Measurements from ENCODE around the gene TSPAN3. TPM values are rescaled to one million over a fixed set of nuclear protein-coding genes. Genes with fewer than 3 reads are reported as not detected.

Gene TSPAN3
- total RNA-seq, 1 experiment from 2014 or later, result 237 TPM

- H3K4me1 Mint-ChIP-seq (ENCODE audit: low read depth, unreplicated experiment), result peaks cover 13% of the 10 kb centered on the region
- no peaks in the 10 kb centered on the region for H3K27me3 Mint-ChIP-seq (ENCODE audit: insufficient read depth, unreplicated experiment)
- no peak overlapping the region for H3K4me3 Mint-ChIP-seq (ENCODE audit: unreplicated experiment)
- ChIA-PET POLR2A (no interaction called here), CTCF (no interaction called here)
- BruUV-seq (replicated peaks), result no TSS peak
- Histone ChIP-seq H3K27me3 (replicated peaks; ENCODE audit: control insufficient read depth, insufficient read depth, low read length) (no peaks in the 10 kb centered on the region), H3K4me3 (ENCODE audit: low read depth, low read length) (no peak overlapping the region), H3K9me3 (no peaks in the 10 kb centered on the region), H3K36me3 (ENCODE audit: control insufficient read depth, insufficient read depth, low read length) (no peaks in the 10 kb centered on the region), H3K4me1 (no peaks in the 10 kb centered on the region)
- H3K27ac Mint-ChIP-seq (ENCODE audit: unreplicated experiment), result no peak overlapping the region
- no peaks in the 10 kb centered on the region for H3K9me3 Mint-ChIP-seq (ENCODE audit: unreplicated experiment)
- intact Hi-C loops (cut with micrococcal nuclease; ENCODE audit: unreplicated experiment), result no loop called here
- peaks cover 9% of the 10 kb centered on the region for H3K36me3 Mint-ChIP-seq (ENCODE audit: insufficient read depth, unreplicated experiment)
- TF ChIP-seq CTCF (IDR thresholded peaks at IDR 0.05; ENCODE audit: insufficient read depth in 1 of 2, low read depth in 1 of 2, low read length in 1 of 2, severe bottlenecking in 1 of 2, unreplicated experiment in 1 of 2), result no peak
- no peak for DNase-seq
These were observed 40.9 kb upstream of the TSPAN3 start for GRCh38 chr15:77111789-77112188.

GRCh38 chr15:77107531-77108355 lies 36.8 kb upstream of the TSPAN3 start:
- POLR2A ChIA-PET, result no interaction called here

More at GRCh38 chr15:77107531-77108355, 36.8 kb upstream of the TSPAN3 start:
- BruUV-seq (replicated peaks), result no TSS peak
- Histone ChIP-seq H3K4me1 (peaks cover 8% of the 10 kb centered on the region), H3K9me3 (peaks cover 2% of the 10 kb centered on the region; the same call in 1 of the 2 replicates), H3K27me3 (replicated peaks; ENCODE audit: control insufficient read depth, insufficient read depth, low read length) (no peaks in the 10 kb centered on the region), H3K4me3 (ENCODE audit: low read depth, low read length) (no peak overlapping the region), H3K36me3 (ENCODE audit: control insufficient read depth, insufficient read depth, low read length) (no peaks in the 10 kb centered on the region)
- Mint-ChIP-seq H3K4me1 (ENCODE audit: low read depth, unreplicated experiment) (peaks cover 13% of the 10 kb centered on the region), H3K27ac (ENCODE audit: unreplicated experiment) (peak overlapping the region; percentile 65), H3K27me3 (ENCODE audit: insufficient read depth, unreplicated experiment) (no peaks in the 10 kb centered on the region), H3K9me3 (ENCODE audit: unreplicated experiment) (no peaks in the 10 kb centered on the region), H3K4me3 (ENCODE audit: unreplicated experiment) (no peak overlapping the region), H3K36me3 (ENCODE audit: insufficient read depth, unreplicated experiment) (peaks cover 9% of the 10 kb centered on the region)
- DNase-seq, result peak; percentile 69 to 70
- CTCF ChIA-PET, result interaction anchor here (0.7 to 1.5 kb wide), 9 partner anchors 11 to 714 kb away, joined by 3 to 12 read pairs (median 4); no protein-coding TSS in a partner anchor
- peak; percentile 73 to 86 for TF ChIP-seq CTCF (IDR thresholded peaks at IDR 0.05; ENCODE audit: insufficient read depth in 1 of 2, low read depth in 1 of 2, low read length in 1 of 2, severe bottlenecking in 1 of 2, unreplicated experiment in 1 of 2)
- intact Hi-C loops (cut with micrococcal nuclease; ENCODE audit: unreplicated experiment), result loop anchor here (1.0 to 5.0 kb wide), 4 partner anchors 79 to 715 kb away; no protein-coding TSS in a partner anchor

Measured in Caco-2 (cell line).